Measurements from ENCODE around the gene MYT1.

Gene MYT1

DNA sequence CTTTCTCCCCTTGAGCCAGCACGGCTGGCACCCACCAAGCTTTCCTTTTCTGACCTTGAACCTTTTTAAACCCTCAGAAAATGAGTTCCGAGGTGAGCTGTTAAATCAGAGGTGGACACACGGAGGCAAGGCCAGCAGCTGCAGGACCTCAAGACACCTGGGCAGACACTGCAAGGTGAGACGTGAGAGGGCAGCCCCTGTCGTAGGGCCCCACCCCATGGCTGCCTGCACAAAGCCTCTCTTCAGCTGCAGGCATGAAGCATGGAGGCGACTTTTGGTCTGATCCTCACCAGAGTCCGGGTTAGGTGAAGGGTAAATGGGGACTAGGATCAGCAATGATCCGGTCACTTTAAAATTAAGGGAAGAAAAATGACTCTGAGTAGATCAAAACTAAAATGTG lies 25.7 kb downstream of the MYT1 start:
- DNase-seq (ENCODE audit: low read depth in 2 of 2): no peak

DNA sequence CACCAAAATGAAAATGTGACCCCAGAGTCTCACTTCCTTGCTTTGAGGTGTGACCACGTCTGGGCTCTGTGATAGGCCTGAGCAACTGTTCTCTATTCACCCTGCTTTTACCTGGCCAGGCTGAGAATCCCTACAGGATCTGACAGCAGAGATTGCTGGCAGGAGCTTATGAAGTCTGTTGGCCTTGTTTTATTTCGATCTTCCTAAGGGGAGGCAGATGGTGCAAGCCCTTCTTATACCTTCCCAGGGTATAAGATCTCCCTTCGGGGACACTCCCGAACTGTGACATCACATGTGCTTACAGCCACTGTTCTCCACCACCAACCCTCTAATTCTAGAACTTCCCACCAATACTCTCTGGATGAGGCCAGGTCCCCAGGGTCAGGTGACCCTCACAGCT lies 26.8 kb downstream of the MYT1 start:
- no peak for DNase-seq (ENCODE audit: low read depth in 2 of 2)

DNA sequence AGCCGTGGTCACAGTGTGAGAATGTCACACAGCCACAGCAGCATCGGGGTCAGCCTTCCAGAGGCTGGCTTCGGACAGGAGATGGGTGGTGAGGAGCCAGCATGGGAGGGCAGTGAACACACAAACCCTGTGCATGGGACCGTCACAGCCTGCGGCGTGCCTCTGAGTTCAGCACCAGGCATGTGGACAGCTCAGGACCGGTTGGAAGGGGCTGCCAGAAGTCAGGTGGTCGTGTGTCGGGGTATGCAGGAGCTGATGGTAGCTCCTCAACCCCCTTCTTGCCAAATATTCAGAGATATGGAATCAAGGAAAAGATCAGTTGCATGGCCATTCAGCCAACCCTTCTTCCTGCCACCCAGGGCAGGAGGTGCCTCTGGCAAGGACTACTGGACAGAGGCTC lies 28.2 kb downstream of the MYT1 start:
- DNase-seq (ENCODE audit: low read depth in 2 of 2): no peak

DNA sequence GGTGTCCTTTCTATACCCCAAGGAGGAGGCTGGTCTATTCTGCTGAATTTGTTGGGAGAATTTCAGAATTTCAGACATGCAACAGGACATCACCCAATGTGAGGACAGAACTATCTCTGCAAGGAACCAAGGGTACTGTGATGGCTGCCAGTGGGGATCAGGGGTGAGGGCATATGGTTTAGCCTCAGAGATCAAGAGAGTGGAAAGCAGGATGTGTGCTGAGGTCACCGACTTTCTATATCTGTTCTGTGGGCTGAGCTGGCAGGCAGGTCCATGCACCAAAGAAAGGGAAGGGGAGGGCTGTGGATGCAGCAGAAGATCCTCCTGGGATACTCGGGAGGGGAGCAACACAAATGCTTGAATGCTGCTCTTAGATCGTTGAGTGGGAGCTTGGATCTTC lies 28.8 kb downstream of the MYT1 start:
- DNase-seq (ENCODE audit: low read depth in 2 of 2): no peak

DNA sequence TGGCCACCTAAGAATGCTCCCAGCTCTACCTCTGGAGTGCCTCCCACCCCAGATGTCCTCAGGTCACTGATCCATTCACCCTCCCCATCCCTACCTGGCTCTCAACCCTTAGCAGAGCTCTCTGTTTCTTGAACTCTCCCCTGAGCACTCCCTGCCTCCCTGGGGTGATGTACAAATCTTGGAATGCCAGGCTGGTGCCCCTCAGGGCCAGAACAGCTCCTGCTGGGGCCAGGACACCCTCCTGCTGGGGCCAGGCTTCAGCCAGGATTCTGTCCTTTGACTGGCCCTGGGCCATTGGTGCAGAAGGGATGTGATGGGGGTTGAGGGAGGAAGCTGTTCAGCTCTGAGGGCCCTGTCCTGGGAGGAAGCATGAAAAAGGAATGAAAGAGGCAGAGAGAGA lies 30.0 kb downstream of the MYT1 start:
- DNase-seq (ENCODE audit: low read depth in 2 of 2): no peak

DNA sequence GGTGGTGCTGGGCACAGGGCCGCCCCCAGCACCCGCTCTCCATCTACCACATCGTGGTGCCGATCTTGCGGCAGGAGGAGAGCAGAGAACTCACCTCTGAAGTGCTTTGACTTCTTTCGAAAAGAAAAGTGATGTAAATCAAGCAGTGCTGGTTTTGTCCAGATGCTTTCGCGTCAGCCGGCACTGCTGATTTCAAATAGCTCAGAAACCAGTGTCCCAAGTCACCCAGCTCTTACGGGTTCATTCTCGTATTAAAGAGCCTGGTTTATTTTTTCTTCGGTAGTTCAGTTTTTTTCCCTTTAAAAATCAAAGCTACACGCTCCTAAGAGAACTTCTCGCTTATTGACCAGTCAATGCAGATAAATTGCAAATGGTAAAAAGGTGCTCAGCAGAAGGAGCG lies 32.1 kb downstream of the MYT1 start:
- no peak for DNase-seq (ENCODE audit: low read depth in 2 of 2)

DNA sequence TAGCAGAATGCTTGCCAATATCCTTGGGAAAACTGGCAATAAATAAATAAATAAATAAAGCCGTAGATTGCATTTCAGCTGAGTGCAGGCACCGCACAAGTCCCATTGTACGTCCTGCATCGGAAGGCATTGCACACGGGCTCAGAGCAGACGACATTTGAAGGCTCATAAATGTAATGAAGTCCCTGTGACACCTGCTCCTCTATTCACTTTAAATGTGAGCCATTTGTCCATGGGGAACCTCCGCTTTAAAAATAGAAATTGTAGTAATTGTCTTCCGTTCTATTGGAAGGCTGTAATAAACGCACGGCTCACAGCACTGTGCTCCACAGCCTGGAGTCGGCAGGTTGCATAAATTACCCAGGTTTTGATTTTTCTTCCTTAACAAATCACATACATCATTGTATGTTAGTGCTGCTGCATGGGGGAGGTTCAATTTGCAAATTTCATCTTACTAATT lies 32.6 kb downstream of the MYT1 start:
- no peak for DNase-seq (ENCODE audit: low read depth in 2 of 2)

DNA sequence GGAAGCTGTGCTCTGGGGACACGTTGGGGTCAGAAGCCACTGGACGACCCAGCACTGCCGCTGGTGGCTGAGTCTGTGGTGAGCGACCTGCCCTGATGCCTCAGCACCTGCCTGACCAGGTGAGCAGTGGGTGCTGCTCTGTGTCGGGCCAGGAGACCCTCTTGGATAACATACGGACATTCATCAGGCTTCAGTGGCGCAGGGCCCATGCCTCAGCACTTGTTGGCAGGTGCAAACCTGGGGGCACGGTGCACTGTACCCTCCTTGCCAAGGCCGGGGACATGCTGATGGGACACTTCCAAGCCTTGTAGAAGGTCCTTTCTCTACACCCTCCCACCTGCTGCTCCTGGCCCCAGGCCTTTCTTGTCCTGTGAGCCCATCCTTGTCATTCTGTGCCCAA lies 34.1 kb downstream of the MYT1 start:
- no peak for DNase-seq (ENCODE audit: low read depth in 2 of 2)

DNA sequence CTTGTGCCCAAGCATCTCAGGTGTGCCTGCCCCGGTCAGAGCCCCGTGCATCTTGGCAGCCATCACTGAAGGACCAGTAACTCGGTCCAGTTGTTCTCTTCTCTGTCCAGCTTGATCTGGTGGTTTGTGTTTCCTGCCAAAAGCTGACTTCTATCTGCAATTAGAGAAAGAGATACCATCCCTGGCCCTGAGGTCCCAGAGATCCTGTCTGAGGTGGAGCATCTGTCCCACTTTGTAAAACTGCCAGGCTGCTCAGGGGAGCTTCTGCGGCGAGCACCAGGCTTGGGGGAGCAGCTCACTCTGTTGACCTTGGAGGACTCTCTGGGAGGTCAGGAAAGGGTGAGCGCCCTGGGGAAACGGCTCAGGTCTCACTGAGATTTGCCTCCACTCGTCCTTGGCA lies 35.1 kb downstream of the MYT1 start:
- DNase-seq (ENCODE audit: low read depth in 2 of 2): no peak

DNA sequence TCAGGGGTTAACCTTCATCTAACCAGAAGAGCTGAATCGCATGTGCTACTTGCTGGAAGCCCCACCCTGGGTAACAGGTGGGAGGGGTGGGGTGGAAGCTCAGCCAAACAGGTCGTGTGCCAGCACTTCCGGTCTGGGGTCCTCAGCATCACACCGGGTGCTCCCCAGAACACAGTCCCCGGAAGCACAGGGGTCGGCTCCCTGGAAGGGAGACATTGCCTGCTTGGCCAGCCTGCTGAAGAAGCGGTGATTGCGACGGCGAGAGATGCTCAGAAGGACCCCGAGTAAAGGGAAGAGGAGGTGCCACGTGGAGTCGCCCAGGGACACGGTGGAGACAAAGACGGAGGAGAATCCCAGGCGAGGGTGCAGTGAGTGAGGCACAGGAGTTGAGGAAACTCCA lies 36.5 kb downstream of the MYT1 start:
- no peak for DNase-seq (ENCODE audit: low read depth in 2 of 2)

DNA sequence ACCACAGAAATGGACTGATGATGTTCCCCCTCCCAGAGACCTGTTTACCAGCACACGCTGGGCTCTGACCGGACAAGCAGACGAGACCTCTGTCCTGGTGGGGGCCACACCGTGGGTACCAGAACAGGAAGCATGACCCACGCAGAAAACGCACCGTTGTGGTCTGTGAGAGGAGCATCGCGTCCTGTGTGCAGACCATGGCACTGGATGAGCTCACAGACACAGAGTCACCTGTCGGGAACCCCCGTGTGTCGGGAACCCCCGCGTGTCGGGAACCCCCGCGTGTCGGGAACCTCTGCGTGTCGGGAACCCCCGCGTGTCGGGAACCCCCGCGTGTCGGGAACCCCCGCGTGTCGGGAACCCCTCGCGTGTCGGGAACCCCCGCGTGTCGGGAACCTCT lies 37.4 kb downstream of the MYT1 start:
- no peak for DNase-seq (ENCODE audit: low read depth in 2 of 2)

DNA sequence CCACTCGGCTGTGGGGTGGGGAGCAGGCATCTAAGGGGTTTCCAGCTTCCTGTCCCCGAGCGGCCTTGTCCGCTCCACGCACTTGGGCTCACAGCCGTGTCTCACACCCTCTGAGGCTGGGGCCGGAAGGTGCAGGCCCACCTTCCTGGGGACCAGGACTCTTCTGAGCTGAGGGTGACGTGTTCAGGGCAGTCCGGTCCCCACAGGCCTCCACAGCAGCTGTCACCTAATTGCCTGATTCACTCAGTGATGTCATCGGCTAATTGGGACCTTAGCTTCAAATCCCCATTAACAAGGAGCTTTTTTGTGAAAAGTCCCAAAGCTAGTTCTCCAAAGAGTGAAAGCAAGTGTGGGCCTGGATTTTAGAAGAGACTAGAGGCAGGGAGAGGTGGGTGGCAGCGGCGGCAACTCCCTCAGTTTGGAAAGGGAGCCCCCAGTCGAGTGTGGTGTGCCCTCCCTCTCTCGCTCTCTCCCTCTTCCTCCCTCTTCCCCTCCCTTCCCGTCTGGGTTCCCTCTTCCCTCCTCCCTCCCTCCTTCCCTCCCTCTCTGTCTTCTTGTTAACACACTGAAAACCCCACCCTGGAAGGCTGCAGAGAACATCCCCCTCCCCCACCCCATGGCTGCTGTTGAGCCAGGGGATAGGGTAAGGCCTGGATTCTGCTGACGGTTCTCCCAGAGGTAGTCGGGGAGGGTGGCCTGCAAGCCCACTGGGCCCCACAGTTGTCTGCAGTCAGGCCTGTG lies 39.0 kb downstream of the MYT1 start:
- DNase-seq (ENCODE audit: low read depth in 2 of 2): no peak

DNA sequence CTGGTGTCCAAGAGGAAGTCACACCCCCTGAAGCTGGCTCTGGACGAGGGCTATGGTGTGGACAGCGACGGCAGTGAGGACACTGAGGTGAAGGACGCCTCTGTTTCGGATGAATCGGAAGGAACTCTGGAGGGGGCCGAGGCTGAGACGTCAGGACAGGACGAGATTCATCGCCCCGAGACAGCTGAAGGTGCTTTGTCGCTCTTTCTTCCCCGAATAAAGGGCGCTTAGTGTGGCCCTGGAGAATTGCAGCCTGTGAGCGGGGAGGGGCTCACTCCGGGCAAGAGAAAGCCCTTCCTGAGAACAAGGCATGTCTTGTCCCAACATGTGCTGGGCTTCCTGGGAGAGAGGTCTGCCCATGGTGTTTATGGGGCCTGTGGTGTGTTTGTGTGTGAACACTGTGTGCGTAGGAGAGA lies 41.4 kb downstream of the MYT1 start:
- DNase-seq (ENCODE audit: low read depth in 2 of 2): no peak

DNA sequence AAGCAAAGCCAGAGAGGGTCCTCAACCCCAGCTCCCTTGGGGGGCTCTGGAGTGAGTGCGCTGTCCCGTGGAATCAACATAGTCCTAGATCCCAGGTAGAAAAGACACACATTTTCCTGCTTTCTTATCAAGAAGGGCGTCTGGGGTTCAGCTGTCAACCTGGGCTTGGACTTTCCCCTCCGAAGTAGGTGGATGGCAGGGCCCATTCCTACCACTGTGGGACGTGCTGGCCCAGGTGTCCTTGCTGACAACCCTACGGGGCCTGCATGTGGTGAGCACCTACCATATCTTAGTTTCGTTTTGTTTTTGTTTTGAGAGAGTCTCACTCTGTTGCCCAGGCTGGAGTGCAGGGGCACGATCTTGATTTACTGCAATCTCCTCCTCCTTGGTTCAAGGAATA lies 42.4 kb downstream of the MYT1 start:
- DNase-seq (ENCODE audit: low read depth in 2 of 2): no peak

DNA sequence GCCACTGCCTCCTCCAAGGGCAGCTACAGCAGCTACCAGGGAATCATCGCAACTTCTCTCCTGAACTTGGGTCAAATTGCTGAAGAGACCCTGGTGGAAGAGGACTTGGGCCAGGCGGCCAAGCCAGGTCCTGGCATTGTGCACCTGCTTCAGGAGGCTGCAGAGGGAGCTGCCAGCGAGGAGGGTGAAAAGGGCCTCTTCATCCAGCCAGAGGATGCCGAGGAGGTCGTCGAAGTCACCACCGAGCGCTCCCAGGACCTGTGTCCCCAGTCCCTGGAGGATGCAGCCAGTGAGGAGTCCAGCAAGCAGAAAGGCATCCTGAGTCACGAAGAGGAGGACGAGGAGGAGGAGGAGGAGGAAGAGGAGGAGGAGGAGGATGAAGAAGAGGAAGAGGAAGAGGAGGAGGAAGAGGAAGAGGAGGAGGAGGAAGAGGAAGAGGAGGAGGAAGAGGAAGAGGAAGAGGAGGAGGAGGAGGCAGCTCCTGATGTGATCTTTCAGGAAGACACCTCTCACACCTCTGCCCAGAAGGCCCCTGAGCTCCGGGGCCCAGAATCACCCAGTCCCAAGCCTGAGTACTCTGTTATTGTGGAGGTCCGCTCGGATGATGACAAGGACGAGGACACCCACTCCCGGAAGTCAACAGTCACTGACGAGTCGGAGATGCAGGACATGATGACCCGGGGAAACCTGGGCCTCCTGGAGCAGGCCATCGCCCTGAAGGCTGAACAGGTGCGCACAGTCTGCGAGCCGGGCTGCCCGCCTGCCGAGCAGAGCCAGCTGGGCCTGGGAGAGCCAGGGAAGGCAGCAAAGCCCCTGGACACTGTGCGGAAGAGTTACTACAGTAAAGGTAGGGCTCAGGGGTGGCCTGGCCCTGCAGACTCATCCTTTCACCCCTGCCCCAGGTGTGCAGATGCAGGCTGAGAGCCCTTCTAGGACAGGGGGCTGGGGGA lies 43.7 kb downstream of the MYT1 start:
- no peak for DNase-seq (ENCODE audit: low read depth in 2 of 2)

DNA sequence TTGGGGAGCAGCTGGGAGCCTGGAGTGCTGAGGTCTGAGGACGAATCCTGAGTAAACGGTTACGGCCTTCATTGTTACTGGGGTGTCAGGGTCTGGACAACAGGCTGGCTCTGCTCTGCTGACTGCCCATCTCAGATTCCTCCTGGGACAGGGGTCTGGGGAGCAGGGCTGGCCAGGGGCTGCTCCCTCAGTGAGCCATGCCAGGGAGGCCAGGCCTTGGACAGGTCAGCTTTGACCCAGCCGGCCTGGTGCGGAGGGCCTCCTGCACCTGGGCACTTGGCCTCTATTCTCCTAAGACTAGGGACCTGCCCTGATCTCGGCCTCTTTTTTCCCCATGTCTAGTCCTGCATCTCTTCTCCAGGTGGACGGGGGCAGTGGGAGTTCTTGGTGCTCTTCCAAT lies 44.9 kb downstream of the MYT1 start:
- DNase-seq (ENCODE audit: low read depth in 2 of 2): no peak

DNA sequence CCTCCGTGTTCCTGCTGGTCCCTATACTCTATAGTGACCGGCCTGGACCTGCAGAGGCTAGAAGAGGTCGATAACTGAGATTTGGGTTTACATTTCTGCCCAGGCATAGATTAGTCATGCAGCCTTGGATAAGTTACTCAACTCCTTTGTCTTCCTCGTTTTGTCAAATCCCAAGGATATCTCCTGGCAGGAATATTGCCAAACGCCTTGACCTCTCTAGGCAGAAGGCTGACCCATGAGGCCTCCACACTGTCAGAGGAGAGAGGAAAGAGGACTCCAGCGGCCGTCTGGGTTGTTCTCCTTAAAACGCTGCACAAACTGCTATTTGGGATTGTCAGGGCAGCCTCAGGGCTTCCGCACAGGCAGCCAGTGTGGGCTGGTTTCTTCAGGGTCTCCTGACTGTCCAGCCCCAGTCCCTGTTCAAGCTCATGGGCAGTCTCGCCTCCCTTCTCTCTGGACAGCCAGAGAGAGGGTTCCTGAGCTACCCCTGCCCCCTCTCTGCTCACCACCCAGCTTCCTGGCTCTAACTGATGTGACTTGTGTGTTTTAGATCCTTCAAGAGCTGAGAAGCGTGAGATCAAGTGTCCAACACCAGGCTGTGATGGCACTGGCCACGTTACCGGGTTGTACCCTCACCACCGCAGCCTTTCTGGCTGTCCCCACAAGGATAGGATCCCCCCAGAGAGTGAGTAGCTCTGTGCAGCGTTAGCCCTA lies 46.6 kb downstream of the MYT1 start:
- no peak for DNase-seq (ENCODE audit: low read depth in 2 of 2)

DNA sequence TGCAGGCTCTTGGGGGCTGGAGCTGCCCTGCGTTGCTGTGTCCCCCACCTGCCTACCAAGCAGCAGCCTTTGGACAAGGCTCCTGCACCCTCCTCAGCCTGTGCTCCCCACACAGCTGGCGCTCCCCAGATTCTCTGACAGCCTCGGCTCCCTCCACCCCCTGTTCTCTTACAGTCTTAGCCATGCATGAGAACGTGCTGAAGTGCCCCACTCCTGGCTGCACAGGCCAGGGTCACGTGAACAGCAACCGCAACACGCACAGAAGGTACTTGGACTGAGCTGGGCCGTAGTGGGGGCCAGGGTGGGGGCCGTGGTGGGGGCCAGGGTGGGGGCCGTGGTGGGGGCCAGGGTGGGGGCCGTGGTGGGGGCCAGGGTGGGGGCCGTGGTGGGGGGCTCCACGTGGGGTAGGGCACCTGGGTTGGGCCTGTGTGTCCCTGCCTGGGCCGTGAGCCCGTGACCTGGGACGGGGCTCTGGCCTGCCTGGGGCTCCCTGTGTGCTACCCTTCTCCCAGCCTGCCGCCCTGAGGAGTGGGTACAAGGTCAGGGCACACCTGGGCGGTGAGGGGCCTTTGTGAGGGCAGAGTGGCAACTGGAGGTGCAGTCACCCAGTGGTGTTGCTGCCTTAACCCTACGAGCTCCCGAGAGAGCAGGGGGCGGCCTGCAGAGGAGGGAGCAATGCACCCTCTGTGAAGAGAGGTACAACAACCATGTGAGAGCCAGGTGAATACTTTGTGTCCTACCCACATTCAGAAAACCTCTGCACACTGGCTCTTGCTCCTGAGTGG lies 47.8 kb downstream of the MYT1 start:
- no peak for DNase-seq (ENCODE audit: low read depth in 2 of 2)

DNA sequence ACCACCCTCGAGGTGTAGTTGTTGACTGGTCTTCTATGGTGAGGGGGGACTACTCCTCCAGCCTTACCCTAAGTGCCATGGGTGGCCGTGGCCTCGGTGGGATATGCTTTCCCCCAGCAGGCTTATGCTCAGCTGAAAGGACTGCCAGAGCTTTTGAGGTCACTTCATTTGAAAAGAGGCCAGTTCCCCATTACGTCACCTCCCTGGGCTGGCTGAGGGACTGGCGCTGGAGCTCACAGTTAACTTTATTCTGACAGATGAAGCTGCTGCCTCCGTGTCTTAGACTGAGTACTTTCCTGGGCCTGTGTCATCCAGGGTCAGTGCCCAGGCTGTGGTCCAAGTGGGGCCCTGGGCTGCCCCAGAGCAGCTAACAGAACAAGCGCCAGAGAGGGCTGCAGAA lies 48.5 kb downstream of the MYT1 start:
- DNase-seq (ENCODE audit: low read depth in 2 of 2): no peak

DNA sequence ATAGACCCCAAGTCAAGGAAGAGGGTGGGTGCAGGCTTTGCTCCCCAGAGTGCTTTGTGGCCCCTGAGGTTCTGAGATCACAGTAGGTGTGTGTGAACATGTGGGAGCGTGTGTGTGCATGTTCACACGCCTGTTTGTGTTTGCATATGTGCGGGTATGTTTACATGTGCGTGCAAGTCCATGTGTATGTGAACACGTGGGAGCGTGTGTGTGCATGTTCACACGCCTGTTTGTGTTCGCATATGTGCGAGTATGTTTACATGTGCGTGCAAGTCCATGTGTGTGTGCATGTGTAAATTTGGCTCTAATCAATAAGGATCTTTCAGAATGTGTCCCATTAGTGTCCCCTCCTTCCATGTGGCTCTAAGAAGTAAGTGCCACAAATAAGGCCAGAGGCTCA lies 49.9 kb downstream of the MYT1 start:
- no peak for DNase-seq (ENCODE audit: low read depth in 2 of 2)

DNA sequence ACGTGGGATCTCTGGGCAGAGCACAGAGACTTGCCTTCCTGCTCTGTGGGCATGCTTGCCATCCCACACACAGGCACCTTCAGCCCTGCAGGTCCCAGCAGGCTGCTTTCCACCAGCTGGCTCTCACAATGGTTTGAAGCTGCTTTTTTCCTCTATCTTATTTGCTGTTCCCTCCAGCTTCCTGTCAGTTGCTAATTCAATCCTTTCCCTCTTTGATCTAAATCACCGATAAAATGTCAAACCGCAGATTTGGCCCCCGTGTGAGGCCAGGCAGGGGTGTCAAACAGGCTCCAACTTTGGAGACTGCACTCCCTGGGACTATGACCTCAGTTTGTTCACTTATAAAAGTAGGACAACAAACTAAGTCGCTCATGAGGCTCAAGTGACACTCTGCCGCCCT lies 50.7 kb downstream of the MYT1 start:
- DNase-seq (ENCODE audit: low read depth in 2 of 2): no peak

DNA sequence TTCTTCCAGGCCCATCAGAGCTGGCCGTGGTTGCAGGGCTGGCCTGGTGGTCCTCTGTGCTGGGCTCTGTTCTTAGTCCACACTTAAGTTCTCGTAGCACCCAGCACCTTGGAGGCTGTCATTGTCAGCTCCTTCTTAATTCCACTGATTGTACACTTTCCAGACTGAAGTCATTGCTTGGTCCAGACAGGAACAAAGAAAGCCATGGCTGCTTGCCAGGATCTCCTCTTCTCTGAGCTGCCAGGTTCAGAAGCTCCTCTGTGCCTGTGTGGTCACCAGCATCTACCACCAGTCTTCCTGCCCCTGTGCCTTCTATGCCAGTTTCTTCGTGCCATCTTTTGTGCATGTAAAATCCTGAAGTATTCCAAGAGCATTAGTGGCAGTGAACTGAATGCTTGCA lies 51.8 kb downstream of the MYT1 start:
- DNase-seq (ENCODE audit: low read depth in 2 of 2): no peak
